Measurements from ENCODE around the gene FMNL2. TPM values are rescaled to one million over a fixed set of nuclear protein-coding genes. Genes with fewer than 3 reads are reported as not detected.

The FMNL2 gene
- total RNA-seq, 1 experiment from 2014 or later: 33.6 TPM

DNA sequence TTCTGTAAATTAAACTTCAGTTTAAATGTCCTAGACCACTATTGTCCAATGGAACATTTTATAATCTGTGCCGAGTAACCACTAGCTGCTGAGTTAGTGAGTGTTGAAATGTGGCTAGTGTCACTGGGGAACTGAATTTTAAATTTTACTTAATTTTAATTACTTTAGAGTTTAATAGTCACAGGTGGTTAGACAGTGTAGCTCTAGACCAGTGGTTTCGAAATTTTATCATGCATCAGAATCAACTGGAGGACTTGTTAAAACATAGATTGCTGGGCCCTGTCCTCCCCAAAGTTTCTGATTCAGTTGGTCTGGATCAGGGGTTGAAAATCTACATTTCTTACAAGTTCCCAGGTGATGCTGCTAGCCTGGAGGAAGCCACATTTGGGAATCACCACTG lies 110.4 kb downstream of the FMNL2 start:
- peaks cover 5% of the 10 kb centered on the region for H3K4me1 ChIP-seq (ENCODE audit: insufficient read depth, low read length)
- no peak overlapping the region for H2BK120ac ChIP-seq (ENCODE audit: low read depth, low read length, poor library complexity, severe bottlenecking)
- no peak overlapping the region for H2BK20ac ChIP-seq (ENCODE audit: low read depth, low read length, poor library complexity, severe bottlenecking)
- H3K4me2 ChIP-seq (ENCODE audit: insufficient read depth, insufficient read length, low read length): no peak overlapping the region
- WGBS (ENCODE audit: extremely low coverage, insufficient read length, low lambda C conversion rate): no CpG with 5 or more reads among the region's 2 CpGs
- H4K20me1 ChIP-seq (ENCODE audit: control insufficient read depth, insufficient read depth, insufficient read length): no peaks in the 10 kb centered on the region
- no peaks in the 10 kb centered on the region for H3K9me3 ChIP-seq (ENCODE audit: control insufficient read depth, low read depth, low read length)
- H3K56ac ChIP-seq (ENCODE audit: insufficient read length, low read depth, low read length): no peak overlapping the region
- Mint-ChIP-seq H3K9me3 (no peaks in the 10 kb centered on the region), H3K4me1 (peaks cover 60 to 67% of the 10 kb centered on the region in 2 experiments), H3K27me3 (ENCODE audit: low read depth) (no peaks in the 10 kb centered on the region), H3K36me3 (ENCODE audit: insufficient read depth in 1 of 3, low read depth in 3 of 3) (no peaks in the 10 kb centered on the region), H3K4me3 (no peak overlapping the region), H3K27ac (no peak overlapping the region)
- no peak overlapping the region for H2AFZ ChIP-seq (ENCODE audit: low read length)
- H2BK5ac ChIP-seq (ENCODE audit: insufficient read length, low read length): no peak overlapping the region
- H3K9ac ChIP-seq (ENCODE audit: extremely low read depth, insufficient read length, low read length): no peak overlapping the region
- no peaks in the 10 kb centered on the region for H3K27me3 ChIP-seq (ENCODE audit: insufficient read depth, low read length)
- no peaks in the 10 kb centered on the region for H3K23me2 ChIP-seq (ENCODE audit: insufficient read length, low read depth, low read length, poor library complexity, severe bottlenecking)
- H3K79me1 ChIP-seq (ENCODE audit: insufficient read depth, low read depth, low read length, poor library complexity, severe bottlenecking): peaks cover 2% of the 10 kb centered on the region
- H2AK5ac ChIP-seq (ENCODE audit: insufficient read length, low read length): no peak overlapping the region
- H2BK15ac ChIP-seq (ENCODE audit: low read depth, low read length): no peak overlapping the region
- no peak overlapping the region for H2BK12ac ChIP-seq (ENCODE audit: insufficient read length, low read depth, low read length)
- no peak overlapping the region for H3T11ph ChIP-seq (ENCODE audit: low read length)
- no peak overlapping the region for H4K91ac ChIP-seq (ENCODE audit: insufficient read length, low read depth, low read length)
- H3K4ac ChIP-seq (ENCODE audit: low read depth, low read length): no peak overlapping the region
- no peak overlapping the region for H3K14ac ChIP-seq (ENCODE audit: insufficient read depth, low read length)
- no peak overlapping the region for H3K18ac ChIP-seq (ENCODE audit: insufficient read length, low read depth, low read length)
- H4K8ac ChIP-seq (replicated peaks; ENCODE audit: insufficient read length, low read depth, low read length): no peak overlapping the region
- no peak overlapping the region for H4K5ac ChIP-seq (ENCODE audit: insufficient read length, low read depth, low read length)
- no peaks in the 10 kb centered on the region; the same call in 1 of the 2 replicates for H3K79me2 ChIP-seq (ENCODE audit: insufficient read depth, low read length)
- DNase-seq: no peak
- no peak overlapping the region for H3K27ac ChIP-seq (ENCODE audit: insufficient read length, low read depth, low read length)
- H3K23ac ChIP-seq (ENCODE audit: insufficient read length, low read depth, low read length): no peak overlapping the region
- TF ChIP-seq, protein P1, sequence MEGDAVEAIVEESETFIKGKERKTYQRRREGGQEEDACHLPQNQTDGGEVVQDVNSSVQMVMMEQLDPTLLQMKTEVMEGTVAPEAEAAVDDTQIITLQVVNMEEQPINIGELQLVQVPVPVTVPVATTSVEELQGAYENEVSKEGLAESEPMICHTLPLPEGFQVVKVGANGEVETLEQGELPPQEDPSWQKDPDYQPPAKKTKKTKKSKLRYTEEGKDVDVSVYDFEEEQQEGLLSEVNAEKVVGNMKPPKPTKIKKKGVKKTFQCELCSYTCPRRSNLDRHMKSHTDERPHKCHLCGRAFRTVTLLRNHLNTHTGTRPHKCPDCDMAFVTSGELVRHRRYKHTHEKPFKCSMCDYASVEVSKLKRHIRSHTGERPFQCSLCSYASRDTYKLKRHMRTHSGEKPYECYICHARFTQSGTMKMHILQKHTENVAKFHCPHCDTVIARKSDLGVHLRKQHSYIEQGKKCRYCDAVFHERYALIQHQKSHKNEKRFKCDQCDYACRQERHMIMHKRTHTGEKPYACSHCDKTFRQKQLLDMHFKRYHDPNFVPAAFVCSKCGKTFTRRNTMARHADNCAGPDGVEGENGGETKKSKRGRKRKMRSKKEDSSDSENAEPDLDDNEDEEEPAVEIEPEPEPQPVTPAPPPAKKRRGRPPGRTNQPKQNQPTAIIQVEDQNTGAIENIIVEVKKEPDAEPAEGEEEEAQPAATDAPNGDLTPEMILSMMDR (conservative IDR thresholded peaks at IDR 0.05): no peak

Data from H9 (cell line).